Activated naive CD4-positive, alpha-beta T cell treated with anti-CD3 and anti-CD28 coated beads, Interleukin-2, amount 50 U/mL, for 16 hours (primary cell): ENCODE data around the gene MAB21L2.
"Not testable (repeated sequence)": the region's sequence is repeated elsewhere in the genome, so short reads cannot be mapped to it uniquely, and the experiment has no call there.

Experiments used
- DNase-seq: peaks from one replicate; pipeline ENCODE4 v3.0.0-alpha.2; 2020

MAB21L2 gene

GRCh38 chr4:150582146-150582872, at the start of gene MAB21L2:
Gene MAB21L2, plus strand, starts transcription at chr4:150582151. Its CDS starts 879 bp downstream, at chr4:150583030.
- DNase-seq: no peak

GRCh38 chr4:150533673-150534072, 48.3 kb upstream of the MAB21L2 start:
- DNase-seq: no peak

- no peak for DNase-seq
Observed at GRCh38 chr4:150534818-150535217, 47.1 kb upstream of the MAB21L2 start.

GRCh38 chr4:150537911-150538310, 44.0 kb upstream of the MAB21L2 start:
- DNase-seq: not testable (repeated sequence)

GRCh38 chr4:150540536-150540935, 41.4 kb upstream of the MAB21L2 start:
- no peak for DNase-seq

GRCh38 chr4:150540959-150541360, 41.0 kb upstream of the MAB21L2 start:
- DNase-seq: no peak

GRCh38 chr4:150541681-150542080, 40.3 kb upstream of the MAB21L2 start:
- DNase-seq: no peak

GRCh38 chr4:150543042-150543441, 38.9 kb upstream of the MAB21L2 start:
- DNase-seq: no peak

- DNase-seq: no peak
Observed at GRCh38 chr4:150546286-150546685, 35.7 kb upstream of the MAB21L2 start.

GRCh38 chr4:150547154-150547838, 34.7 kb upstream of the MAB21L2 start:
- DNase-seq: no peak

- DNase-seq: not testable (repeated sequence)
Observed at GRCh38 chr4:150557811-150558210, 24.1 kb upstream of the MAB21L2 start.

GRCh38 chr4:150561143-150561737, 20.7 kb upstream of the MAB21L2 start:
- no peak for DNase-seq

GRCh38 chr4:150562250-150562649, 19.7 kb upstream of the MAB21L2 start:
- no peak for DNase-seq

- DNase-seq: no peak
Observed at GRCh38 chr4:150562751-150563150, 19.2 kb upstream of the MAB21L2 start.

- not testable (repeated sequence) for DNase-seq
Observed at GRCh38 chr4:150564967-150565366, 17.0 kb upstream of the MAB21L2 start.

GRCh38 chr4:150567070-150567469, 14.9 kb upstream of the MAB21L2 start:
- DNase-seq: no peak

- no peak for DNase-seq
Observed at GRCh38 chr4:150569384-150569987, 12.5 kb upstream of the MAB21L2 start.

GRCh38 chr4:150569998-150570535, 11.9 kb upstream of the MAB21L2 start:
- no peak for DNase-seq

- no peak for DNase-seq
Observed at GRCh38 chr4:150570862-150571261, 11.1 kb upstream of the MAB21L2 start.

- no peak for DNase-seq
Observed at GRCh38 chr4:150572704-150573504, 9.0 kb upstream of the MAB21L2 start.

GRCh38 chr4:150573534-150573933, 8.4 kb upstream of the MAB21L2 start:
- DNase-seq: no peak

- DNase-seq: no peak
Observed at GRCh38 chr4:150574678-150575077, 7.3 kb upstream of the MAB21L2 start.
